ENCODE measurements around the gene INF2. TPM values are rescaled to one million over a fixed set of nuclear protein-coding genes. Genes with fewer than 3 reads are reported as not detected.

Gene INF2
- total RNA-seq (ENCODE audit: low replicate concordance): 7.8 and 24.0 TPM in 2 replicates

DNA sequence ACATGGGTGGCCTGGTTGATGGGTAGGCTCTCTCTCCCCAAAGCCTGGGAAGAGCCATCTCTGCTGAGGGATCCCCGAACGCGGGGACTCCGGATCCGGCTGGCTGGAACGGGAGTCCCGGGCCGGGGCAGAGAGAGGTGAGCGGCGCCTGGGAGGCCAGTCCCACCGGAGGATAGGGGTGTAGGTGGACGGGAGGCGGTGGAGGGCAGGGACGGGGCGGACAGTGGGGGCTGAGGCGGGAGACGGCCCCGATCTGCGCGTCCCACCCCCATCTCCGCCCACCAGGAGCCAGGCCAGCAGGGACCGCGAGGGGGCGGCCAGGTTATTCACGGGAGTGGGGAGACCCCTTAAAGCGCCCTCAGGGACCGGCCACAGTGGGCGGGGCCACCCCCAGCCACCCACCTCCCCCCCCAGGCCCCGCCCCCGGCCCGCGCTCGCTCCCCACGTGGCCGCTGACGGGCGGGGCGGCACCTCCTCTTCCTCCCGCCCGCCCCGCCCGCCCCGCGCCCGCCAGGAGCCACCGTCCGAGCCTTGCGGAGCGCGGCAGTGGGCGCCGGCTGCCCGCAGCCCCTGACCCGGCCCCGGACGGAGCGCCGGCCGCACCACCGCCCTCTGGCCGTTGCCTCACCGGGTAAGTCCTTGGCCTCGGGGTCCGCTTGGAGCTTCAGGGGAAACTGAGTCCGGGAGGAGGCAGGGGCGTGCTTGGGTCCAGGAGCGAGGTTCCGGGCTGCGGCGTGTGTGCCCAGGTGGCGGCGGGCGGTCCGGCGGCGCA lies at the start of gene INF2:
INF2 (plus strand) TSS at position 510 of the 772 bp plus-strand sequence. CDS start 11,748 bp downstream, outside the sequence.
- Mint-ChIP-seq H3K36me3 (no peaks in the 10 kb centered on the region), H3K27me3 (ENCODE audit: insufficient read depth, low read depth) (peaks cover 9% of the 10 kb centered on the region), H3K4me3 (peak within 1 kb of the TSS; percentile 79), H3K9me3 (peaks cover 3% of the 10 kb centered on the region), H3K27ac (no peak within 1 kb of the TSS), H3K4me1 (peaks cover 14% of the 10 kb centered on the region)
- Histone ChIP-seq H3K36me3 (no peaks in the 10 kb centered on the region), H3K4me2 (peak within 1 kb of the TSS; percentile 99), H3K79me2 (ENCODE audit: low read depth) (peaks cover 25% of the 10 kb centered on the region), H3K9me3 (ENCODE audit: low read depth) (no peaks in the 10 kb centered on the region), H4K20me1 (ENCODE audit: low read depth) (peaks cover 29% of the 10 kb centered on the region), H3K27me3 (no peaks in the 10 kb centered on the region), H3K4me3 (peak within 1 kb of the TSS; percentile 63), H3K4me1 (peaks cover 37% of the 10 kb centered on the region), H3K27ac (no peak within 1 kb of the TSS), H3F3A (ENCODE audit: low read depth) (peaks cover 20% of the 10 kb centered on the region), H3K9ac (no peak within 1 kb of the TSS), H2AFZ (replicated peaks) (peak within 1 kb of the TSS; percentile 89)
- TF ChIP-seq, protein P1, sequence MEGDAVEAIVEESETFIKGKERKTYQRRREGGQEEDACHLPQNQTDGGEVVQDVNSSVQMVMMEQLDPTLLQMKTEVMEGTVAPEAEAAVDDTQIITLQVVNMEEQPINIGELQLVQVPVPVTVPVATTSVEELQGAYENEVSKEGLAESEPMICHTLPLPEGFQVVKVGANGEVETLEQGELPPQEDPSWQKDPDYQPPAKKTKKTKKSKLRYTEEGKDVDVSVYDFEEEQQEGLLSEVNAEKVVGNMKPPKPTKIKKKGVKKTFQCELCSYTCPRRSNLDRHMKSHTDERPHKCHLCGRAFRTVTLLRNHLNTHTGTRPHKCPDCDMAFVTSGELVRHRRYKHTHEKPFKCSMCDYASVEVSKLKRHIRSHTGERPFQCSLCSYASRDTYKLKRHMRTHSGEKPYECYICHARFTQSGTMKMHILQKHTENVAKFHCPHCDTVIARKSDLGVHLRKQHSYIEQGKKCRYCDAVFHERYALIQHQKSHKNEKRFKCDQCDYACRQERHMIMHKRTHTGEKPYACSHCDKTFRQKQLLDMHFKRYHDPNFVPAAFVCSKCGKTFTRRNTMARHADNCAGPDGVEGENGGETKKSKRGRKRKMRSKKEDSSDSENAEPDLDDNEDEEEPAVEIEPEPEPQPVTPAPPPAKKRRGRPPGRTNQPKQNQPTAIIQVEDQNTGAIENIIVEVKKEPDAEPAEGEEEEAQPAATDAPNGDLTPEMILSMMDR (IDR thresholded peaks at IDR 0.05): no peak
- TF ChIP-seq EZH2 (IDR thresholded peaks at IDR 0.05): no peak
- TF ChIP-seq EZH2phosphoT487 (IDR thresholded peaks at IDR 0.05): no peak
- DNase-seq (ENCODE audit: low spot score): peak; percentile 80

DNA sequence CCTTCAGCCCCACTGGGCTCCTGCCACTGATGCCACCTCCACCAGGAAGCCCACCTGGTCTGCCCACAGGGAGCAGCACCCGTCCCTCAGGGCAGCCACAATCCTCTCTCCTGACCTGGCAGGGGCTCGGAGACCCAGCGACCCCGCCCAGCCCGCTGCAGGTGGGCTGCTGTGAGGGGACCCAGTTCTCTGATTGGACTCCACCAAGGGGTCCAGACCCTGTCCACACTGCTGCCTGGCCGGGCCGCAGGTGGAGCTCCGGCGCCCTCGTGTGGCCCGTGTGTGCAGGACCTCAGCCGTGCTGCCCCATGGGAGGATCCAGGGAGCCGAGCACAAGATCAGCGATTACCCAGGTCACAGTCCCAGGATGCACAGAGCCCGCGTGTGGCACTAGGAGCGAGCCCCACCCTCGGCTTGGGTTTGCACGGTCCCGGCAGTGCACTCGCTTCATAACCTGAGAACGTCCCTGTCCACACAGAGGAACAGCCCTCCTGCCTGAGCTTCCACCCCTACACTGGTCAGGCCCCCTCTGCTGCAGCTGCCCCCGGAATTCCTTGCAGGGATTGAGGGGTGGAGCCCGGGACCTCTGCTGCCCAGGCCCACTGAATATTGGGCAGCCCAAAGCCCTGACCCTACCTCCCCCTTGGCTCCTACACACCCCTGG lies 49.4 kb upstream of the INF2 start:
- peaks cover 5% of the 10 kb centered on the region for H3K9me3 Mint-ChIP-seq
- H2AFZ ChIP-seq (replicated peaks): no peak overlapping the region
- H3K4me1 Mint-ChIP-seq: peaks cover 11% of the 10 kb centered on the region
- peaks cover 3% of the 10 kb centered on the region for H3K4me1 ChIP-seq
- H3K4me3 ChIP-seq: no peak overlapping the region
- H3K27ac ChIP-seq: no peak overlapping the region
- no peaks in the 10 kb centered on the region for H3K36me3 Mint-ChIP-seq
- no peak overlapping the region for H3K27ac Mint-ChIP-seq
- peak overlapping the region; percentile 63 for H3K4me2 ChIP-seq
- H4K20me1 ChIP-seq (ENCODE audit: low read depth): no peaks in the 10 kb centered on the region
- H3K36me3 ChIP-seq: no peaks in the 10 kb centered on the region
- peak; percentile 89 for DNase-seq (ENCODE audit: low spot score)
- no peak overlapping the region for H3K9ac ChIP-seq
- no peaks in the 10 kb centered on the region for H3K27me3 ChIP-seq
- H3F3A ChIP-seq (ENCODE audit: low read depth): no peaks in the 10 kb centered on the region
- peak overlapping the region; percentile 10 for H3K4me3 Mint-ChIP-seq
- H3K9me3 ChIP-seq (ENCODE audit: low read depth): no peaks in the 10 kb centered on the region
- H3K79me2 ChIP-seq (ENCODE audit: low read depth): no peaks in the 10 kb centered on the region
- no peak for TF ChIP-seq EZH2phosphoT487 (IDR thresholded peaks at IDR 0.05)
- TF ChIP-seq, protein P1 (IDR thresholded peaks at IDR 0.05): peak; percentile 97
- H3K27me3 Mint-ChIP-seq (ENCODE audit: insufficient read depth, low read depth): peaks cover 15% of the 10 kb centered on the region

DNA sequence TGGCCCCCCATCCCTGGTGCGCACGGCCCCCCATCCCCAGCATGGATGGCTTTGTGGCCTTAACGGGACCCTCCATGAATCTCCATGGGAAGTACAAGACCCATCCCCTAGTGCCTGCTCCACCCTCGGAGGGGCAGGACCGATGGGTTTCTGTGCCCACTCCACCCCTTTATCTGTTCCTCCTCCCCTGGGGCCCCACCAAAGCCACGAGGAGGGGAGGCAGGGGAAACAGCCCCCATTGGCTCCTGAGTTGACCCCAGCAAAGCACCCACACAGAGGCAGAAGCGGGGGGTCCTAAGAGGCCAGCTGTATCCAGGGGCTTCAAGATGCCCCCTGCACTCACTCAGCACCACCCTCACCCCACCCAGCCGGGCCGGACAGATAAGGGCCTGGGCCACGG lies 48.7 kb upstream of the INF2 start:
- Histone ChIP-seq H3K27me3 (no peaks in the 10 kb centered on the region), H3K4me2 (no peak overlapping the region), H3F3A (ENCODE audit: low read depth) (no peaks in the 10 kb centered on the region), H3K9ac (no peak overlapping the region), H3K4me1 (peaks cover 3% of the 10 kb centered on the region), H3K27ac (no peak overlapping the region), H3K79me2 (ENCODE audit: low read depth) (no peaks in the 10 kb centered on the region), H3K9me3 (ENCODE audit: low read depth) (no peaks in the 10 kb centered on the region), H2AFZ (replicated peaks) (no peak overlapping the region), H3K4me3 (no peak overlapping the region), H4K20me1 (ENCODE audit: low read depth) (no peaks in the 10 kb centered on the region), H3K36me3 (no peaks in the 10 kb centered on the region)
- TF ChIP-seq EZH2phosphoT487 (IDR thresholded peaks at IDR 0.05): no peak
- TF ChIP-seq, protein P1 (IDR thresholded peaks at IDR 0.05): no peak
- no peak for TF ChIP-seq EZH2 (IDR thresholded peaks at IDR 0.05)
- H3K9me3 Mint-ChIP-seq: peaks cover 9% of the 10 kb centered on the region
- no peaks in the 10 kb centered on the region for H3K36me3 Mint-ChIP-seq
- peaks cover 18% of the 10 kb centered on the region for H3K27me3 Mint-ChIP-seq (ENCODE audit: insufficient read depth, low read depth)
- peaks cover 13% of the 10 kb centered on the region for H3K4me1 Mint-ChIP-seq
- no peak overlapping the region for H3K4me3 Mint-ChIP-seq
- no peak for DNase-seq (ENCODE audit: low spot score)
- no peak overlapping the region for H3K27ac Mint-ChIP-seq

Measured in neural progenitor cell (in vitro differentiated cells).